ENCODE results near the gene SLC25A13.

DNA sequence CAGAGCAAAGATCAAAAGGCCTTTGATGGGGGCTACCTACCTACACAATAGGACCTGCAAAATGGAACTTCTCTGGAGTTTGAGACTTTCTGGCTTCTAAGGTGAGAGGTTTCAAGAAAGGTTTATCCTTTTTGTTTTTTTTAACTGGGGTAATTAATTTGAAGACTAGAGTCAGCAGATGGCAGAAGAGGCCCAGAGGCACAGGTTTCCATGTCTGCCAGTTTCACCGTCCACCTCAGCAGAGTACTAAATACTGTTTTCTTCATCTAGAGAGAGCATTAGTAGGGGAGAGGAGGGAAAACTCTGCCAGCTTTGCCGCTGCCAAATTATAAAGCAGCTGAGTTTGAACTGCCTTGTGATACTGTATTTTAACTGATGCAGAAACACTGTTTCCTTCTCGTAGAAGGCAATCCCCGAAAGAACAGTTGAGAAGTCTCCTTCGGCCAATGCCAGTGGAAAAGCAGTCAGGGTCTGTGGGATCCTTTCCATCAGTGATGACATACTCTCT lies 138.7 kb downstream of the SLC25A13 start:
- TF ChIP-seq, protein P1, sequence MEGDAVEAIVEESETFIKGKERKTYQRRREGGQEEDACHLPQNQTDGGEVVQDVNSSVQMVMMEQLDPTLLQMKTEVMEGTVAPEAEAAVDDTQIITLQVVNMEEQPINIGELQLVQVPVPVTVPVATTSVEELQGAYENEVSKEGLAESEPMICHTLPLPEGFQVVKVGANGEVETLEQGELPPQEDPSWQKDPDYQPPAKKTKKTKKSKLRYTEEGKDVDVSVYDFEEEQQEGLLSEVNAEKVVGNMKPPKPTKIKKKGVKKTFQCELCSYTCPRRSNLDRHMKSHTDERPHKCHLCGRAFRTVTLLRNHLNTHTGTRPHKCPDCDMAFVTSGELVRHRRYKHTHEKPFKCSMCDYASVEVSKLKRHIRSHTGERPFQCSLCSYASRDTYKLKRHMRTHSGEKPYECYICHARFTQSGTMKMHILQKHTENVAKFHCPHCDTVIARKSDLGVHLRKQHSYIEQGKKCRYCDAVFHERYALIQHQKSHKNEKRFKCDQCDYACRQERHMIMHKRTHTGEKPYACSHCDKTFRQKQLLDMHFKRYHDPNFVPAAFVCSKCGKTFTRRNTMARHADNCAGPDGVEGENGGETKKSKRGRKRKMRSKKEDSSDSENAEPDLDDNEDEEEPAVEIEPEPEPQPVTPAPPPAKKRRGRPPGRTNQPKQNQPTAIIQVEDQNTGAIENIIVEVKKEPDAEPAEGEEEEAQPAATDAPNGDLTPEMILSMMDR (IDR thresholded peaks at IDR 0.05) = no peak
- no peak for TF ChIP-seq POLR2A (IDR thresholded peaks at IDR 0.05)

Measured in uterus (tissue), 2 donors.